ENCODE results near the gene TPK1. TPM values are rescaled to one million over a fixed set of nuclear protein-coding genes. Genes with fewer than 3 reads are reported as not detected.

TPK1 gene
- total RNA-seq, 1 donor, result 6.9 TPM

DNA sequence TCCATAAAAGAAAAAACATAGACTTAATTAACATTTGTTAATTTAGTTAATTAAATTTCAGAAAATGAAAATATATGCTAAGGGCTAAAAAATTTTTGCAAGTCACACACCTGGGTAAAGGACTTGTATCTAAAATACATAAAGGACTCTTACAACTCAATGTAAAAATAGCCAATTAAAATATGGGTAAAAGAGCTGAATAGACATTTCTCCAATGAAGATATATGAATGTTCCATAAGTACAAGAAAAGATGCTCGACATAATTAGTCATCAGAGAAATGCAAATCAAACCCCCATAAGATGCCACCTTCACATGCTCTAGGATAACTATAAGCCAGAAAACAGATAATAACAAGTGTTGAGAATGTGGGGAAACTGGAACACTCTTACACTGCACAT, 288.0 kb downstream of the TPK1 start:
- H3K4me1 ChIP-seq (ENCODE audit: insufficient read depth, low read length), result no peaks in the 10 kb centered on the region
- no peak overlapping the region for H3K4me2 ChIP-seq (ENCODE audit: insufficient read depth, low read length)
- no peaks in the 10 kb centered on the region for H3K27me3 ChIP-seq (ENCODE audit: insufficient read depth, low read length)
- TF ChIP-seq, protein P1, sequence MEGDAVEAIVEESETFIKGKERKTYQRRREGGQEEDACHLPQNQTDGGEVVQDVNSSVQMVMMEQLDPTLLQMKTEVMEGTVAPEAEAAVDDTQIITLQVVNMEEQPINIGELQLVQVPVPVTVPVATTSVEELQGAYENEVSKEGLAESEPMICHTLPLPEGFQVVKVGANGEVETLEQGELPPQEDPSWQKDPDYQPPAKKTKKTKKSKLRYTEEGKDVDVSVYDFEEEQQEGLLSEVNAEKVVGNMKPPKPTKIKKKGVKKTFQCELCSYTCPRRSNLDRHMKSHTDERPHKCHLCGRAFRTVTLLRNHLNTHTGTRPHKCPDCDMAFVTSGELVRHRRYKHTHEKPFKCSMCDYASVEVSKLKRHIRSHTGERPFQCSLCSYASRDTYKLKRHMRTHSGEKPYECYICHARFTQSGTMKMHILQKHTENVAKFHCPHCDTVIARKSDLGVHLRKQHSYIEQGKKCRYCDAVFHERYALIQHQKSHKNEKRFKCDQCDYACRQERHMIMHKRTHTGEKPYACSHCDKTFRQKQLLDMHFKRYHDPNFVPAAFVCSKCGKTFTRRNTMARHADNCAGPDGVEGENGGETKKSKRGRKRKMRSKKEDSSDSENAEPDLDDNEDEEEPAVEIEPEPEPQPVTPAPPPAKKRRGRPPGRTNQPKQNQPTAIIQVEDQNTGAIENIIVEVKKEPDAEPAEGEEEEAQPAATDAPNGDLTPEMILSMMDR (IDR thresholded peaks at IDR 0.05; ENCODE audit: extremely low read depth, low read depth, low read length), result no peak
- DNase-seq (ENCODE audit: insufficient read length, low spot score, missing footprints), result no peak
- H3K4me3 ChIP-seq (ENCODE audit: insufficient read depth, low read length), result no peak overlapping the region
- no peak overlapping the region for H3K27ac ChIP-seq (ENCODE audit: low read depth, low read length)
- no peaks in the 10 kb centered on the region for H3K9me3 ChIP-seq (ENCODE audit: low read depth, low read length)
- no peaks in the 10 kb centered on the region for H3K36me3 ChIP-seq (ENCODE audit: insufficient read depth, low read length)
- H4K20me1 ChIP-seq (ENCODE audit: insufficient read depth, low read length), result no peaks in the 10 kb centered on the region
- no peaks in the 10 kb centered on the region for H3K79me2 ChIP-seq (ENCODE audit: insufficient read depth, low read length)
- no peak overlapping the region for H2AFZ ChIP-seq (ENCODE audit: low read length)

DNA sequence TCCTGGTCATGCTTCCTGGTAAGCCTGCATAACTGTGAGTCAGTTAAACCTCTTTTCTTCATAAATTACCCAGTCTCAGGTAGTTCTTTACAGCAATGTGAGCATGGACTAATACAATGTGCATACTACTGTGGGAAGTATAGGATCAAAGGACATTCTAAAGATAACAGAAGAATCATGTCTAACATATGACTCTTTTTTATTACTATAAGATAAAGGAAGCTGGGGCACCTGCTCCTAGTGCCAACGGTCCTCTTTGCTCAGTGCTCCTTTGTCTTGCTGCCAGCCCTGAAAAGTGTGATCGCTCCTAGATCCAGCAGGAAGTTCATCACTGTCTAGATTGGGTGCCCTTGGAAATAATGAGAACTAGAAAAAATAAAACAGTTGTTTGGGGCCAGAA, 289.1 kb downstream of the TPK1 start:
- Histone ChIP-seq H3K79me2 (ENCODE audit: insufficient read depth, low read length) (no peaks in the 10 kb centered on the region), H3K9me3 (ENCODE audit: low read depth, low read length) (no peaks in the 10 kb centered on the region), H4K20me1 (ENCODE audit: insufficient read depth, low read length) (no peaks in the 10 kb centered on the region), H3K4me2 (ENCODE audit: insufficient read depth, low read length) (no peak overlapping the region), H2AFZ (ENCODE audit: low read length) (no peak overlapping the region), H3K27ac (ENCODE audit: low read depth, low read length) (no peak overlapping the region), H3K36me3 (ENCODE audit: insufficient read depth, low read length) (no peaks in the 10 kb centered on the region), H3K4me3 (ENCODE audit: insufficient read depth, low read length) (no peak overlapping the region), H3K4me1 (ENCODE audit: insufficient read depth, low read length) (no peaks in the 10 kb centered on the region), H3K27me3 (ENCODE audit: insufficient read depth, low read length) (no peaks in the 10 kb centered on the region)
- TF ChIP-seq, protein P1 (IDR thresholded peaks at IDR 0.05; ENCODE audit: extremely low read depth, low read depth, low read length), result no peak
- no peak for DNase-seq (ENCODE audit: insufficient read length, low spot score, missing footprints)

DNA sequence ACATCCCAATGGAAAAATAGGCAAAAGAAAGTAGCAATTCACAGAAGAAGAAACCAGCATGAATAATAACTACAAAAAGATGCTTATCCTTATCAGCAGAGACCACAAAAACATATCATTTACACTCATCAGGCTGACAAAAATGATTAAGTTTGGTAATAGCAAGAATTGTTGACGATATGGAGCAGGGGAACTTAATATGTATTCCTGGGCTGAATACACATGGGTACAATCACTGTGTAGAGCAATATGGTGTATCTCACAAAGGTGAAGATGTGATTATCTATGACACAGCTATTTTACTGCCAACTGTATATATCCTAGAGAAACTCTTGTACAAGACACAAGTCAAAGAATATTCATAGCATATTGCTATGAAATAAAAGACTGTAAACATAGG, 290.5 kb downstream of the TPK1 start:
- TF ChIP-seq, protein P1 (IDR thresholded peaks at IDR 0.05; ENCODE audit: extremely low read depth, low read depth, low read length), result no peak
- Histone ChIP-seq H3K4me3 (ENCODE audit: insufficient read depth, low read length) (no peak overlapping the region), H3K27me3 (ENCODE audit: insufficient read depth, low read length) (no peaks in the 10 kb centered on the region), H3K4me2 (ENCODE audit: insufficient read depth, low read length) (no peak overlapping the region), H3K27ac (ENCODE audit: low read depth, low read length) (no peak overlapping the region), H3K4me1 (ENCODE audit: insufficient read depth, low read length) (no peaks in the 10 kb centered on the region), H3K9me3 (ENCODE audit: low read depth, low read length) (no peaks in the 10 kb centered on the region), H4K20me1 (ENCODE audit: insufficient read depth, low read length) (no peaks in the 10 kb centered on the region), H3K79me2 (ENCODE audit: insufficient read depth, low read length) (no peaks in the 10 kb centered on the region), H3K36me3 (ENCODE audit: insufficient read depth, low read length) (no peaks in the 10 kb centered on the region), H2AFZ (ENCODE audit: low read length) (no peak overlapping the region)
- no peak for DNase-seq (ENCODE audit: insufficient read length, low spot score, missing footprints)

DNA sequence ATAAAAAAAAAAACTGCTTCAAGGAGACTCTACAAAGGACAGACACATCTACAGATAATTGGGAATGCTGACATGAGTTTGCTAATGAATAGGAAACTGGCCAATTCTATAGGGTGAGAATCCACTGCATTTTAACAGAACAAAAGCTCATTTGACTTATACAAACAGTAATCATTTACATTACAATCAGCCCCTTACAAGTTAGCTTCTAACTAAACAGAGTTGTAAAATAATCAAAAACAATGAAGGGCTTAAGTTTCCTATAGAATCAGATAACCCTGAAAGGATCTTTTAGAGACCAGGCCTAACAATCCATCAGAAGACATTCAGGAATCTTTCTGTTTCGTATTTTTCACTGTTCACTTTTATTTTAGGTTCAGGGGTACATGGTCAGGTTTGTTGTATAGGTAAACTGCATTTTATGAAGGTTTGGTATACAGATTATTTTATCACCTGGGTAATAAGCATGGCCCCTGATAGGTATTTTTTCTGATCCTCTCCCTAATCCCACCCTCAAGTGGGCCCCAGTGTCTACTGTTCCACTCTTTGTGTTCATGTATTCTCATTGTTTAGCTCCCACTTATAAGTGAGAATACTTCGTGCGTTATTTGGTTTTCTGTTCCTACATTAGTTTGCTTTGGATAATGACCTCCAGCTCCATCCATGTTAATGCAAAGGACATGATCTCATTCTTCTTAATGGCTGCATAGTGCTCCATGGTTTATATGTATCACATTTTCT, 301.0 kb downstream of the TPK1 start:
- H3K79me2 ChIP-seq (ENCODE audit: insufficient read depth, low read length), result no peaks in the 10 kb centered on the region
- no peaks in the 10 kb centered on the region for H3K27me3 ChIP-seq (ENCODE audit: insufficient read depth, low read length)
- H3K4me1 ChIP-seq (ENCODE audit: insufficient read depth, low read length), result no peaks in the 10 kb centered on the region
- peaks cover 2% of the 10 kb centered on the region for H3K9me3 ChIP-seq (ENCODE audit: low read depth, low read length)
- TF ChIP-seq, protein P1 (IDR thresholded peaks at IDR 0.05; ENCODE audit: extremely low read depth, low read depth, low read length), result no peak
- no peak overlapping the region for H3K27ac ChIP-seq (ENCODE audit: low read depth, low read length)
- H3K36me3 ChIP-seq (ENCODE audit: insufficient read depth, low read length), result no peaks in the 10 kb centered on the region
- H4K20me1 ChIP-seq (ENCODE audit: insufficient read depth, low read length), result no peaks in the 10 kb centered on the region
- H2AFZ ChIP-seq (ENCODE audit: low read length), result no peak overlapping the region
- DNase-seq (ENCODE audit: insufficient read length, low spot score, missing footprints), result no peak
- no peak overlapping the region for H3K4me2 ChIP-seq (ENCODE audit: insufficient read depth, low read length)
- no peak overlapping the region for H3K4me3 ChIP-seq (ENCODE audit: insufficient read depth, low read length)
